Measurements from ENCODE around the gene CYYR1. TPM values are rescaled to one million over a fixed set of nuclear protein-coding genes. Genes with fewer than 3 reads are reported as not detected.

The CYYR1 gene
- total and polyA plus RNA-seq, 2 experiments from 2014 or later = 0.19 TPM; not detected in 1

DNA sequence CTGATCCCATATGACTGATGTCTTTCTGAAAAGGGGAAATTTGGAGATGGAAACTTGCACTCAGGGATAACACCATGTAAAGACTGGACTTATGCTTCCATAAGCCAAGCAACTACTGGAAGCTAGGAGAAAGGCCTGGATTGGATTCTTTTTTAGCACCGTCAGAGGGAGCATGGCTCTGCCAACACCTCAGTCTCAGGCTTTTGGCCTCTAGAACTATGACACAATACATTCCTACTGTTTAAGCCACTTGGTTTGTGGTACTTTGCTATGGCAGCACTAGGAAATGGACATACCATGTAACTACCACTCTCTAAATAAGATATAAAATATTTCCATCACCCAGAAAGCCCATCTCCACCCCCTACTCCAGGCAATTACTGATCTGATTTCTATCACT, 139.7 kb downstream of the CYYR1 start:
- peak; percentile 68 for DNase-seq
- Histone ChIP-seq H3K9me3 (ENCODE audit: low read depth) (no peaks in the 10 kb centered on the region), H3K9ac (no peak overlapping the region), H3K79me2 (ENCODE audit: insufficient read depth) (no peaks in the 10 kb centered on the region), H3K4me2 (ENCODE audit: unreplicated experiment) (no peak overlapping the region), H3K36me3 (ENCODE audit: low read depth) (no peaks in the 10 kb centered on the region), H2AFZ (no peak overlapping the region), H3K4me1 (ENCODE audit: insufficient read depth) (no peaks in the 10 kb centered on the region; the same call in 1 of the 2 replicates), H3F3A (ENCODE audit: insufficient read depth) (no peaks in the 10 kb centered on the region), H4K20me1 (ENCODE audit: insufficient read depth) (no peaks in the 10 kb centered on the region), H3K27me3 (replicated peaks; ENCODE audit: insufficient read depth) (no peaks in the 10 kb centered on the region), H3K27ac (no peak overlapping the region), H3K4me3 (no peak overlapping the region), H3K9me2 (ENCODE audit: insufficient read depth) (no peaks in the 10 kb centered on the region)
- WGBS, 2 experiments (ENCODE audit: low coverage in 1 of 2, low lambda C conversion rate in 2 of 2, missing lambda C conversion rate in 2 of 2) = 59 to 69% methylated on average over 1 of the region's 1 CpG
- no peak for TF ChIP-seq EZH2phosphoT487 (IDR thresholded peaks at IDR 0.05; ENCODE audit: insufficient read depth, low read depth)
- TF ChIP-seq EZH2 (IDR thresholded peaks at IDR 0.05; ENCODE audit: insufficient read depth, poor library complexity, severe bottlenecking) = no peak
- in situ Hi-C loops (cut with MboI) = no loop called here

- H3K27me3 ChIP-seq (replicated peaks; ENCODE audit: insufficient read depth) = no peaks in the 10 kb centered on the region
- no peaks in the 10 kb centered on the region; the same call in 1 of the 2 replicates for H3K4me1 ChIP-seq (ENCODE audit: insufficient read depth)
- no peaks in the 10 kb centered on the region for H4K20me1 ChIP-seq (ENCODE audit: insufficient read depth)
- no peaks in the 10 kb centered on the region for H3K9me3 ChIP-seq (ENCODE audit: low read depth)
- no peaks in the 10 kb centered on the region for H3K9me2 ChIP-seq (ENCODE audit: insufficient read depth)
- in situ Hi-C loops (cut with MboI) = no loop called here
- H3K36me3 ChIP-seq (ENCODE audit: low read depth) = no peaks in the 10 kb centered on the region
- no peaks in the 10 kb centered on the region for H3K79me2 ChIP-seq (ENCODE audit: insufficient read depth)
- no peak overlapping the region for H2AFZ ChIP-seq
- H3K4me3 ChIP-seq = no peak overlapping the region
- no peaks in the 10 kb centered on the region for H3F3A ChIP-seq (ENCODE audit: insufficient read depth)
- no peak overlapping the region for H3K9ac ChIP-seq
- TF ChIP-seq EZH2phosphoT487 (IDR thresholded peaks at IDR 0.05; ENCODE audit: insufficient read depth, low read depth) (no peak), EZH2 (IDR thresholded peaks at IDR 0.05; ENCODE audit: insufficient read depth, poor library complexity, severe bottlenecking) (no peak)
- H3K27ac ChIP-seq = no peak overlapping the region
- WGBS, 2 experiments (ENCODE audit: low coverage in 1 of 2, low lambda C conversion rate in 2 of 2, missing lambda C conversion rate in 2 of 2) = 66 to 72% methylated on average over 5 of the region's 5 CpGs
- no peak overlapping the region for H3K4me2 ChIP-seq (ENCODE audit: unreplicated experiment)
- DNase-seq = no peak
Measured at GRCh38 chr21:26432410-26432809, 140.7 kb downstream of the CYYR1 start.

DNA sequence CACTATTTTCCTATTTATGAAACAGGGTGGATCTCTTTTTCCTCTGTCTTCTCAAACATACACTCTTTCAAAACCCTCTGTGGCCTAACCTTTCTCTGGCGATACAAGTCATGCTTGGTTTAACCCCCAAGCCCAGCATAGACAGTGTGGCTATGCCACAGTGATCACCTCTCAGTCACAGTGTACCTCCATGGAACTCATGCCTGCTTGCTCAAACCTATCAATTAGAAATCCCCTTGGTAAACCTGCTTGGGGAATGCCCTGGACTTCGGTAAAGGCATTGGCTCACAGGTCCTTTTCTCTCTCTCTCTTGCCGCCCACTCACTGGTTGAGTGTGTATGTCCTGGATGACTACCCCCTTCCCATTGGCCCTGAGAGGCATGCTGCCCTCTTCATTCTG, 147.5 kb downstream of the CYYR1 start:
- TF ChIP-seq EZH2phosphoT487 (IDR thresholded peaks at IDR 0.05; ENCODE audit: insufficient read depth, low read depth) (no peak), EZH2 (IDR thresholded peaks at IDR 0.05; ENCODE audit: insufficient read depth, poor library complexity, severe bottlenecking) (no peak)
- Histone ChIP-seq H3K27me3 (replicated peaks; ENCODE audit: insufficient read depth) (no peaks in the 10 kb centered on the region), H3K4me1 (ENCODE audit: insufficient read depth) (no peaks in the 10 kb centered on the region), H3K9me2 (ENCODE audit: insufficient read depth) (no peaks in the 10 kb centered on the region), H3K79me2 (ENCODE audit: insufficient read depth) (no peaks in the 10 kb centered on the region), H3K9ac (no peak overlapping the region), H3K36me3 (ENCODE audit: low read depth) (no peaks in the 10 kb centered on the region), H4K20me1 (ENCODE audit: insufficient read depth) (no peaks in the 10 kb centered on the region), H3K27ac (no peak overlapping the region), H3K9me3 (ENCODE audit: low read depth) (no peaks in the 10 kb centered on the region), H3K4me3 (no peak overlapping the region), H2AFZ (no peak overlapping the region), H3K4me2 (ENCODE audit: unreplicated experiment) (no peak overlapping the region), H3F3A (ENCODE audit: insufficient read depth) (no peaks in the 10 kb centered on the region)
- DNase-seq = no peak
- WGBS, 2 experiments (ENCODE audit: low coverage in 1 of 2, low lambda C conversion rate in 2 of 2, missing lambda C conversion rate in 2 of 2) = 92 to 98% methylated on average over 3 of the region's 3 CpGs
- in situ Hi-C loops (cut with MboI) = no loop called here

GRCh38 chr21:26423511-26423910, 149.6 kb downstream of the CYYR1 start:
- no peak overlapping the region for H3K4me3 ChIP-seq
- H3K36me3 ChIP-seq (ENCODE audit: low read depth) = no peaks in the 10 kb centered on the region
- TF ChIP-seq EZH2phosphoT487 (IDR thresholded peaks at IDR 0.05; ENCODE audit: insufficient read depth, low read depth) (no peak), EZH2 (IDR thresholded peaks at IDR 0.05; ENCODE audit: insufficient read depth, poor library complexity, severe bottlenecking) (no peak)
- in situ Hi-C loops (cut with MboI) = no loop called here
- H3K4me2 ChIP-seq (ENCODE audit: unreplicated experiment) = no peak overlapping the region
- H3K9me3 ChIP-seq (ENCODE audit: low read depth) = no peaks in the 10 kb centered on the region
- WGBS, 2 experiments (ENCODE audit: low coverage in 1 of 2, low lambda C conversion rate in 2 of 2, missing lambda C conversion rate in 2 of 2) = 74 to 76% methylated on average over 6 of the region's 6 CpGs
- H3K27ac ChIP-seq = no peak overlapping the region
- no peak overlapping the region for H2AFZ ChIP-seq
- H4K20me1 ChIP-seq (ENCODE audit: insufficient read depth) = no peaks in the 10 kb centered on the region
- H3K9ac ChIP-seq = no peak overlapping the region
- H3K4me1 ChIP-seq (ENCODE audit: insufficient read depth) = no peaks in the 10 kb centered on the region
- H3F3A ChIP-seq (ENCODE audit: insufficient read depth) = no peaks in the 10 kb centered on the region
- H3K27me3 ChIP-seq (replicated peaks; ENCODE audit: insufficient read depth) = no peaks in the 10 kb centered on the region
- H3K9me2 ChIP-seq (ENCODE audit: insufficient read depth) = peaks cover 3% of the 10 kb centered on the region; the same call in 1 of the 2 replicates
- no peak for DNase-seq
- H3K79me2 ChIP-seq (ENCODE audit: insufficient read depth) = no peaks in the 10 kb centered on the region

DNA sequence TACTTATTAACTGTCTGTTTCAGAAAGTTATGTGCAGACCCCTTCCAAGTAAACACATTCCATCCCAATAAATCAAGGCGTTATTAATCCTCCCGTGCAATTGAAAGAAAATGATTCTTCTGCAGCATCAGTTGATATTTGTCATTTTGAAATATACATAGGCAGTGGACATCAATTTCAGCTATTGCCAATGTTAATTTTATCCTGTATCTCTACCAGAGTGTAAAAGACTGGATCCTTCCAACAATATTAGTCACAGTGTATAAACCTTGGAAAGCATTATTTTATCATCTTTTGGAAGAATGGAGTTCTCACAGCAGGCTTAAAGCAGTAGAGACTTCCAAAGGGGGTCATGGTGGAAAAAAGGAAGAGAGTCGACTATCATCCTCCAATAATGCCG, 150.4 kb downstream of the CYYR1 start:
- no peak for DNase-seq
- Histone ChIP-seq H2AFZ (no peak overlapping the region), H4K20me1 (ENCODE audit: insufficient read depth) (no peaks in the 10 kb centered on the region), H3F3A (ENCODE audit: insufficient read depth) (no peaks in the 10 kb centered on the region), H3K27ac (no peak overlapping the region), H3K9ac (no peak overlapping the region), H3K79me2 (ENCODE audit: insufficient read depth) (no peaks in the 10 kb centered on the region), H3K36me3 (ENCODE audit: low read depth) (no peaks in the 10 kb centered on the region), H3K27me3 (replicated peaks; ENCODE audit: insufficient read depth) (no peaks in the 10 kb centered on the region), H3K9me3 (ENCODE audit: low read depth) (no peaks in the 10 kb centered on the region), H3K4me1 (ENCODE audit: insufficient read depth) (no peaks in the 10 kb centered on the region), H3K4me3 (no peak overlapping the region), H3K9me2 (ENCODE audit: insufficient read depth) (peaks cover 3% of the 10 kb centered on the region; the same call in 1 of the 2 replicates), H3K4me2 (ENCODE audit: unreplicated experiment) (no peak overlapping the region)
- TF ChIP-seq EZH2phosphoT487 (IDR thresholded peaks at IDR 0.05; ENCODE audit: insufficient read depth, low read depth) = no peak
- TF ChIP-seq EZH2 (IDR thresholded peaks at IDR 0.05; ENCODE audit: insufficient read depth, poor library complexity, severe bottlenecking) = no peak
- WGBS, 2 experiments (ENCODE audit: low coverage in 1 of 2, low lambda C conversion rate in 2 of 2, missing lambda C conversion rate in 2 of 2) = 70 to 73% methylated on average over 4 of the region's 4 CpGs
- in situ Hi-C loops (cut with MboI) = no loop called here
